ENCODE results near the gene GOLGA8T. TPM values are rescaled to one million over a fixed set of nuclear protein-coding genes. Genes with fewer than 3 reads are reported as not detected.
"Not testable (repeated sequence)": the region's sequence is repeated elsewhere in the genome, so short reads cannot be mapped to it uniquely, and the experiment has no call there.

The GOLGA8T gene
- 1.5 TPM for polyA plus RNA-seq (2013)

DNA sequence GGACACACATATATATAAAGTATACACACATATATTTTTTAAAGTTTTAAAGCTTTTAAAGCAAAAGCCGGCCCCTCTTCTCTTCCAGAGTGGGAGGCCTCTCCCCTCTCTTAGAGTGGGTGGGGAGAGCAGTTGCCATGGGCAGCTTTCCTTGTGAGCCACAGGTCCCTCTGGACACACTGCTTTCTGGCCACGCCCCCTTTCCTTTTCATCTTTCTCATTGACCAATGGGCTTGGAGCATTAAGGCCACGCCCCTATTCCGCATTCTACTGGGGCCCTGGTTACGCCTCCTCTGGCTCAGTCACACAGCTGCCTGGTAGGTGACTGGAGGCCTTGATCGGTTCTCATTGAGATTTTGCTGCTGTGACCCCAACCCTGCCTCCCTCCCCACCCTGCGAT, at the start of gene GOLGA8T:
TSS of gene GOLGA8T (plus strand) at position 301 of the 400 bp plus-strand sequence. CDS start at position 399, 98 bp downstream.
- POLR2A ChIA-PET; H3K9me3 ChIP-seq (ENCODE audit: control extremely low read depth in 1 of 5, control insufficient read depth in 4 of 5, insufficient read depth in 2 of 5, low read depth in 1 of 5, low read length in 4 of 5); H3K4me1 ChIP-seq (ENCODE audit: control extremely low read depth in 1 of 4, control insufficient read depth in 4 of 4, insufficient read depth in 4 of 4, low read length in 3 of 4); H3K36me3 ChIP-seq (ENCODE audit: control insufficient read depth in 4 of 4, insufficient read depth in 4 of 4, low read length in 3 of 4); CTCF ChIA-PET; H3K27ac ChIP-seq (ENCODE audit: insufficient read depth in 1 of 2, low read depth in 1 of 2, low read length in 2 of 2, poor library complexity in 1 of 2, severe bottlenecking in 2 of 2); H3K4me3 ChIP-seq (ENCODE audit: control insufficient read depth in 1 of 7, extremely low read depth in 1 of 7, insufficient read depth in 4 of 7, low read depth in 2 of 7, low read length in 6 of 7); H3K27me3 ChIP-seq (replicated peaks in 2 of 5; ENCODE audit: control insufficient read depth in 4 of 5, insufficient read depth in 5 of 5, low read length in 4 of 5); DNase-seq: not testable (repeated sequence)
- no CpG with 5 or more reads among the region's 7 CpGs for WGBS (ENCODE audit: insufficient coverage)

DNA sequence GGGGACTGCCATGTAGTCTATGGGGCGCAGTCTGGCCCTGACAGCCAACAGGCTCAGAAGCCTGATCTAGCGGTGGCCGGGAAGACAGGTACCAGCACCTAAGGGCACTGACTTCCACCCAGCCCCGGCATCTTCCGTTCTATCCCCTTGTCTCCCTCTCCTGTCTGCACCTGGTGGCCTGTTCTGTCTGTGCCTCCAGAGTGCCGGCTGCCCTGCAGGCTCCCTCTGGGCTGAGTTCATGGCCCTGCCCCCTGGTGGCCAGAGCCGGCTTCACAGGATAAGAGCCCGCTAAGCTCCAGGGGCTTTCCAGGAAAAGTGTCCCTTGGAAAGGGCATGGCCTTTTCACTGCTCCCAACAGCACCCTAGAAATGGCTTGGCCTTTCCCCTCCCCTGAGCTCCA, 37.0 kb upstream of the GOLGA8T start:
- H3K36me3 ChIP-seq (ENCODE audit: control insufficient read depth in 4 of 4, insufficient read depth in 4 of 4, low read length in 3 of 4); H3K4me1 ChIP-seq (ENCODE audit: control extremely low read depth in 1 of 4, control insufficient read depth in 4 of 4, insufficient read depth in 4 of 4, low read length in 3 of 4); H3K4me3 ChIP-seq (ENCODE audit: control insufficient read depth in 1 of 7, extremely low read depth in 1 of 7, insufficient read depth in 4 of 7, low read depth in 2 of 7, low read length in 6 of 7); POLR2A ChIA-PET; CTCF ChIA-PET; DNase-seq; H3K9me3 ChIP-seq (ENCODE audit: control extremely low read depth in 1 of 5, control insufficient read depth in 4 of 5, insufficient read depth in 2 of 5, low read depth in 1 of 5, low read length in 4 of 5); H3K27ac ChIP-seq (ENCODE audit: insufficient read depth in 1 of 2, low read depth in 1 of 2, low read length in 2 of 2, poor library complexity in 1 of 2, severe bottlenecking in 2 of 2); H3K27me3 ChIP-seq (replicated peaks in 2 of 5; ENCODE audit: control insufficient read depth in 4 of 5, insufficient read depth in 5 of 5, low read length in 4 of 5): not testable (repeated sequence)
- WGBS (ENCODE audit: insufficient coverage) = no CpG with 5 or more reads among the region's 8 CpGs

DNA sequence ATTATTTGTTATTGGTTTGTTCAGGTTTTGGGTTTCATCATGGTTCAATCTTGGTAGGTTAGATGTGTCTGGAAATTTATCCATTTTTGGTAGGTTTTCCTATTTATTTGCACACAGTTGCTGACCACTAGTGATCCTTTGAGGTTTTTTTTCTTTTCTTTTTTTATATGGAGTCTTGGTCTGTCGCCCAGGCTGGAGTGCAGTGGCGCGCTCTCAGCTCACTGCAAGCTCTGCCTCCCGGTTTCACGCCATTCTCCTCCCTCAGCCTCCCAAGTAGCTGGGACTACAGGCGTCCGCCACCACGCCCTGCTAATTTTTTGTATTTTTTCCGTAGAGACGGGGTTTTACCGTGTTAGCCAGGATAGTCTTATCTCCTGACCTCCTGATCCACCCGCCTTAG, 32.0 kb upstream of the GOLGA8T start:
- H3K4me1 ChIP-seq (ENCODE audit: control extremely low read depth in 1 of 4, control insufficient read depth in 4 of 4, insufficient read depth in 4 of 4, low read length in 3 of 4); H3K36me3 ChIP-seq (ENCODE audit: control insufficient read depth in 4 of 4, insufficient read depth in 4 of 4, low read length in 3 of 4); H3K4me3 ChIP-seq (ENCODE audit: control insufficient read depth in 1 of 7, extremely low read depth in 1 of 7, insufficient read depth in 4 of 7, low read depth in 2 of 7, low read length in 6 of 7); H3K9me3 ChIP-seq (ENCODE audit: control extremely low read depth in 1 of 5, control insufficient read depth in 4 of 5, insufficient read depth in 2 of 5, low read depth in 1 of 5, low read length in 4 of 5); H3K27me3 ChIP-seq (replicated peaks in 2 of 5; ENCODE audit: control insufficient read depth in 4 of 5, insufficient read depth in 5 of 5, low read length in 4 of 5); DNase-seq; CTCF ChIA-PET; H3K27ac ChIP-seq (ENCODE audit: insufficient read depth in 1 of 2, low read depth in 1 of 2, low read length in 2 of 2, poor library complexity in 1 of 2, severe bottlenecking in 2 of 2); POLR2A ChIA-PET: not testable (repeated sequence)
- no CpG with 5 or more reads among the region's 12 CpGs for WGBS (ENCODE audit: insufficient coverage)

DNA sequence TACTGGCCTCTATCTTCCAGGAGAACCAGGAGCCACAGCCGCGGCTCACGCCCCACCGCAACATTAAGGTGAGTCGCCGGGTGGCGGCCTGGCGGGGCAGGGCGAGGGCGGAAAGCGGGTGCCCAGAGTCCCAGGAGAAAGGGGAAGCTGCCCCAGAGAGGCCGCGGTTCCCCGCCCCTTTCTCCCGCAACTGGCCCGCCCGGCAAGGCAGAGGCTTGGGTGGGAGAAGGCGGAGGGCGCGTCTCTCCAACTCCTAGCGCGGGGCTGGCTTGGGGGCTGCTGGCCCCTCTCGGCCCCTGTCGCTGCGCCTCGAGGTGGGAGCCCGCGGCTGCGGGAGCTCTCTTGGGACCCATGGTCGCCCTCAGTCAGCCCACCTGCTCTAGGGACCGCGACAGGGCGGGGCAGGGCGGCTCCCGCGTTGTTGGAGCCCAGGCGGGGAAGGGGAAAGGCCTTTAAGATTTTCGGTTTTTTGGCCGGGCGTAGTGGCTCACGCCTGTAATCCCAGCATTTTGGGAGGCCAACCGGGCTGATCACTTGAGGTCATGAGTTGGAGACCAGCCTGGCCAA, 30.8 kb upstream of the GOLGA8T start:
- POLR2A ChIA-PET; DNase-seq; H3K9me3 ChIP-seq (ENCODE audit: control extremely low read depth in 1 of 5, control insufficient read depth in 4 of 5, insufficient read depth in 2 of 5, low read depth in 1 of 5, low read length in 4 of 5); H3K36me3 ChIP-seq (ENCODE audit: control insufficient read depth in 4 of 4, insufficient read depth in 4 of 4, low read length in 3 of 4); H3K27ac ChIP-seq (ENCODE audit: insufficient read depth in 1 of 2, low read depth in 1 of 2, low read length in 2 of 2, poor library complexity in 1 of 2, severe bottlenecking in 2 of 2); H3K4me1 ChIP-seq (ENCODE audit: control extremely low read depth in 1 of 4, control insufficient read depth in 4 of 4, insufficient read depth in 4 of 4, low read length in 3 of 4); H3K27me3 ChIP-seq (replicated peaks in 2 of 5; ENCODE audit: control insufficient read depth in 4 of 5, insufficient read depth in 5 of 5, low read length in 4 of 5); CTCF ChIA-PET: not testable (repeated sequence)
- WGBS (ENCODE audit: insufficient coverage) = no CpG with 5 or more reads among the region's 42 CpGs
- peak overlapping the region in 5 of 7 experiments; percentile 40 to 71 (median 50) for H3K4me3 ChIP-seq (ENCODE audit: control insufficient read depth in 1 of 7, extremely low read depth in 1 of 7, insufficient read depth in 4 of 7, low read depth in 2 of 7, low read length in 6 of 7)

DNA sequence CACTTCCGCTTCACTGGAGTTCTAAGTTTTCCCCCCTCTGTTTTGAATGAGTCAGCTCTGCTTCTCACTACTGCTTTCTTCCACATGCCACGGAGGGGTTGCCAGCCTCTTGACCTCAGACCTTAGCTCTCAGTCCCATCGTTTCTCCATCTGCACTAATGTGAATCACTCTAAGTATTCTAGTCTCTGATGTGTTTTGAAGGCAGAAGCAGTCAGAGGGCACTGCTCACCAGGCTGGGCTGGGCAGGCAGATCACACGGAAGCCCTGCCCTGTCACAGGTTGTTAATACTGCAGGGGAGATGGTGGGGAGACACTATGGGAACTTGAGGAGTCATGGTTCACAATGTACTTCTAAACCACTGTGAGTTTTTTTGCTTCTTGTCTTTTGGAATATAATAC, 24.3 kb upstream of the GOLGA8T start:
- H3K9me3 ChIP-seq (ENCODE audit: control extremely low read depth in 1 of 5, control insufficient read depth in 4 of 5, insufficient read depth in 2 of 5, low read depth in 1 of 5, low read length in 4 of 5); H3K27me3 ChIP-seq (replicated peaks in 2 of 5; ENCODE audit: control insufficient read depth in 4 of 5, insufficient read depth in 5 of 5, low read length in 4 of 5); H3K4me3 ChIP-seq (ENCODE audit: control insufficient read depth in 1 of 7, extremely low read depth in 1 of 7, insufficient read depth in 4 of 7, low read depth in 2 of 7, low read length in 6 of 7); H3K36me3 ChIP-seq (ENCODE audit: control insufficient read depth in 4 of 4, insufficient read depth in 4 of 4, low read length in 3 of 4); POLR2A ChIA-PET; H3K27ac ChIP-seq (ENCODE audit: insufficient read depth in 1 of 2, low read depth in 1 of 2, low read length in 2 of 2, poor library complexity in 1 of 2, severe bottlenecking in 2 of 2); H3K4me1 ChIP-seq (ENCODE audit: control extremely low read depth in 1 of 4, control insufficient read depth in 4 of 4, insufficient read depth in 4 of 4, low read length in 3 of 4); CTCF ChIA-PET; DNase-seq: not testable (repeated sequence)
- WGBS (ENCODE audit: insufficient coverage) = no CpG with 5 or more reads among the region's 4 CpGs

DNA sequence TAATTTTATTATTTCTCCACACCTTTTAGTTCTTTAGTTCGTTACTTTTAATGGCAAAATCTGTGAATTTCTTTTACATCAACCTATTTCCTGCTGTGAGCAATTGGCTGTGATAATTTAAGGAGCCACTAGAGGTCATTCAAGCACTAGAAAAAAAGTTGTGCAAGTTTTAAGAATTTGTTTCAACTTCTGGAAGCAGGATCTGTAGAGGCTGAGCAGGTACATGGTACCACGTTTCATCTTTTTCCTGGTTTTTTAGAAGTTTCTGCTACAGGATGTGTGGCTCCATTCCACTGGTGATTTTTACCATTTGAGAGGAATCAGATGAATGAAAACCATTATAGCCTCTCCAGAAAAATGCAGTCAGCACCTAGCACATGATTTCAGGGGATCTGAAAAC, 4.8 kb upstream of the GOLGA8T start:
- H3K9me3 ChIP-seq (ENCODE audit: control extremely low read depth in 1 of 5, control insufficient read depth in 4 of 5, insufficient read depth in 2 of 5, low read depth in 1 of 5, low read length in 4 of 5); H3K36me3 ChIP-seq (ENCODE audit: control insufficient read depth in 4 of 4, insufficient read depth in 4 of 4, low read length in 3 of 4); H3K27ac ChIP-seq (ENCODE audit: insufficient read depth in 1 of 2, low read depth in 1 of 2, low read length in 2 of 2, poor library complexity in 1 of 2, severe bottlenecking in 2 of 2); H3K4me1 ChIP-seq (ENCODE audit: control extremely low read depth in 1 of 4, control insufficient read depth in 4 of 4, insufficient read depth in 4 of 4, low read length in 3 of 4); H3K27me3 ChIP-seq (replicated peaks in 2 of 5; ENCODE audit: control insufficient read depth in 4 of 5, insufficient read depth in 5 of 5, low read length in 4 of 5); CTCF ChIA-PET; POLR2A ChIA-PET; H3K4me3 ChIP-seq (ENCODE audit: control insufficient read depth in 1 of 7, extremely low read depth in 1 of 7, insufficient read depth in 4 of 7, low read depth in 2 of 7, low read length in 6 of 7): not testable (repeated sequence)
- peak in 2 of 3 donors; percentile 4 to 21 for DNase-seq
- WGBS (ENCODE audit: insufficient coverage) = no CpG with 5 or more reads among the region's 2 CpGs

- CTCF ChIA-PET = not testable (repeated sequence)
Measured at GRCh38 chr15:30143246-30143645, 8.4 kb downstream of the GOLGA8T start.

More at GRCh38 chr15:30143246-30143645, 8.4 kb downstream of the GOLGA8T start:
- no CpG with 5 or more reads among the region's 5 CpGs for WGBS (ENCODE audit: insufficient coverage)
- POLR2A ChIA-PET; H3K27ac ChIP-seq (ENCODE audit: insufficient read depth in 1 of 2, low read depth in 1 of 2, low read length in 2 of 2, poor library complexity in 1 of 2, severe bottlenecking in 2 of 2); H3K4me1 ChIP-seq (ENCODE audit: control extremely low read depth in 1 of 4, control insufficient read depth in 4 of 4, insufficient read depth in 4 of 4, low read length in 3 of 4); H3K4me3 ChIP-seq (ENCODE audit: control insufficient read depth in 1 of 7, extremely low read depth in 1 of 7, insufficient read depth in 4 of 7, low read depth in 2 of 7, low read length in 6 of 7); H3K27me3 ChIP-seq (replicated peaks in 2 of 5; ENCODE audit: control insufficient read depth in 4 of 5, insufficient read depth in 5 of 5, low read length in 4 of 5); H3K36me3 ChIP-seq (ENCODE audit: control insufficient read depth in 4 of 4, insufficient read depth in 4 of 4, low read length in 3 of 4); H3K9me3 ChIP-seq (ENCODE audit: control extremely low read depth in 1 of 5, control insufficient read depth in 4 of 5, insufficient read depth in 2 of 5, low read depth in 1 of 5, low read length in 4 of 5); DNase-seq: not testable (repeated sequence)

Measured in common myeloid progenitor, CD34-positive (primary cell).